Measurements from ENCODE around the gene ST6GALNAC1.

GRCh38 chr17:76635659-76636360 is 7.7 kb downstream of the ST6GALNAC1 start:
- TF ChIP-seq CTCF (IDR thresholded peaks at IDR 0.05; ENCODE audit: extremely low read depth in 1 of 2, insufficient read depth in 1 of 2, low read depth in 1 of 2, low read length in 2 of 2) (no peak), POLR2AphosphoS5 (IDR thresholded peaks at IDR 0.05; ENCODE audit: insufficient read depth, low read depth, low read length) (no peak)

Data from endothelial cell of umbilical vein (primary cell).